Esophagus squamous epithelium (tissue), 4 donors: ENCODE data around the gene ETV6.

Experiments used
- CTCF ChIP-seq, 6 experiments: fragments of 450-650 bp in 4 of 6; fragments of 200-600 bp in 2 of 6; sonication (generic) in 2 of 6; IDR thresholded peaks; one replicate each; pipeline ENCODE4 v1.5.1; 2016 to 2019; ENCODE audit warnings: antibody characterized with exemption in 6 of 6, mild to moderate bottlenecking in 4 of 6, moderate library complexity in 4 of 6
- POLR2A ChIP-seq, 4 donors: fragments of 450-650 bp; IDR thresholded peaks; one replicate each; pipeline ENCODE4 v1.6.1; 2017; ENCODE audit warnings: antibody characterized with exemption in 4 of 4, mild to moderate bottlenecking in 4 of 4, moderate library complexity in 3 of 4

GRCh38 chr12:11810206-11810545 lies 160.7 kb downstream of the ETV6 start:
- no peak for TF ChIP-seq CTCF (IDR thresholded peaks at IDR 0.05)
- TF ChIP-seq POLR2A (IDR thresholded peaks at IDR 0.05) = no peak
